H1 (cell line): ENCODE results near the gene TGFA. TPM values are rescaled to one million over a fixed set of nuclear protein-coding genes. Genes with fewer than 3 reads are reported as not detected.

Source experiments
- BCL11A ChIP-seq, 2 experiments: IDR thresholded peaks; one replicate each; pipeline ENCODE4 v1.6.1; 2011; ENCODE audit warnings: low read depth in 2 of 2, low read length in 2 of 2, mild to moderate bottlenecking in 2 of 2
- CBX5 ChIP-seq: fragments of 300-800, 300-1000 bp; sonication (generic); IDR thresholded peaks from 2 replicates; pipeline ENCODE4 v1.7.1; 2016; ENCODE audit warnings: antibody characterized with exemption, low read length, low read depth
- JUN ChIP-seq: IDR thresholded peaks from 2 replicates; pipeline ENCODE4 v1.6.1; 2011; ENCODE audit warnings: low read depth, mild to moderate bottlenecking, improper control_type of control experiment, low read length
- RFX5 ChIP-seq: IDR thresholded peaks from 2 replicates; pipeline ENCODE4 v1.6.1; 2011; ENCODE audit warnings: low read depth, low read length, improper control_type of control experiment, borderline replicate concordance
- polyA plus RNA-seq, 7 experiments: library from polyadenylated mRNA; depleted of rRNA in 3 of 7; stranded (reverse) in 5 of 7; unstranded in 2 of 7; fragments of >200 nt in 5 of 7; fragments of 200-250 nt in 2 of 7; gene quantifications; 1 replicate in 5 of 7; 2 replicates in 1 of 7; 4 replicates in 1 of 7; pipeline versions ENCODE4 v1.2.1 to v1.2.3, GENCODE V29; 2011 to 2013; ENCODE audit warnings: missing spikeins in 2 of 7, mixed read lengths in 2 of 7
- total RNA-seq: library from RNA; stranded (reverse); fragmentation: NEBNext Ultra II Directional; extraction: Animal tissue kit (Norgen Biotek cat#: 25700); gene quantifications from 2 replicates; pipeline ENCODE4 v1.2.1, GENCODE V29; 2021

The TGFA gene
- total and polyA plus RNA-seq, 2 of the 8 experiments (the other 6 are each of a cell fraction or from before 2014, with no cell fraction given): 1.8 to 3.7 TPM

GRCh38 chr2:70583091-70583490 is 29.5 kb upstream of the TGFA start (continued):
- no peak for TF ChIP-seq BCL11A (IDR thresholded peaks at IDR 0.05; ENCODE audit: low read depth in 2 of 2, low read length in 2 of 2)
- no peak for TF ChIP-seq CBX5
- no peak for TF ChIP-seq JUN
- no peak for TF ChIP-seq RFX5
